Urinary bladder (tissue), 4 donors: Measurements from ENCODE around the gene EIF4E2. TPM values are rescaled to one million over a fixed set of nuclear protein-coding genes. Genes with fewer than 3 reads are reported as not detected.
"Not testable (repeated sequence)": the region's sequence is repeated elsewhere in the genome, so short reads cannot be mapped to it uniquely, and the experiment has no call there.

ENCODE experiments used
- DNase-seq: peaks from one replicate; pipeline ENCODE4 v3.0.0-alpha.2; 2015; ENCODE audit errors: extremely low spot score
- H3K27ac ChIP-seq: one replicate; pipeline ENCODE4 v1.5.1; 2013; ENCODE audit warnings: low read depth, mild to moderate bottlenecking, moderate library complexity
- H3K36me3 ChIP-seq: one replicate; pipeline ENCODE4 v1.6.1; 2013; ENCODE audit warnings: mild to moderate bottlenecking, moderate library complexity; ENCODE audit not compliant: insufficient read depth
- H3K4me1 ChIP-seq: one replicate; pipeline ENCODE4 v1.6.1; 2013; ENCODE audit warnings: mild to moderate bottlenecking, moderate library complexity; ENCODE audit not compliant: insufficient read depth
- H3K4me3 ChIP-seq: one replicate; pipeline ENCODE4 v1.5.1; 2013; ENCODE audit warnings: low read depth, low read length
- WGBS: extraction: QIAGEN DNeasy Blood & Tissue Kit; methylation state at CpG from one replicate; pipeline ENCODE4 v1.1.7; 2013; 5-methylcytosine and 5-hydroxymethylcytosine counted together
- polyA plus RNA-seq: library from polyadenylated mRNA; stranded (reverse); fragments of 200-250 nt; gene quantifications from one replicate; pipeline ENCODE4 v1.2.3, GENCODE V29; 2013
- total RNA-seq: library from RNA; depleted of rRNA; stranded (reverse); fragments of >200 nt; gene quantifications from one replicate; pipeline ENCODE4 v1.2.3, GENCODE V29; 2014
- donor health status: healthy with polysubstance abuse.
- donor health status: healthy.

Gene EIF4E2
- total and polyA plus RNA-seq, 2 donors, result 63.2 to 63.3 TPM

GRCh38 chr2:232526372-232526941 is 24.0 kb upstream of the EIF4E2 start:
- no peak overlapping the region for H3K27ac ChIP-seq
- no peaks in the 10 kb centered on the region for H3K4me1 ChIP-seq
- 63% methylated on average over 13 of the region's 13 CpGs for WGBS
- no peaks in the 10 kb centered on the region for H3K36me3 ChIP-seq
- no peak for DNase-seq
- no peak overlapping the region for H3K4me3 ChIP-seq

- Histone ChIP-seq H3K4me3 (no peak overlapping the region), H3K4me1 (no peaks in the 10 kb centered on the region), H3K27ac (no peak overlapping the region), H3K36me3 (no peaks in the 10 kb centered on the region)
- DNase-seq, result no peak
- WGBS, result 74% methylated on average over 6 of the region's 6 CpGs
Observed at GRCh38 chr2:232527905-232528470, 22.5 kb upstream of the EIF4E2 start.

- Histone ChIP-seq H3K4me3 (no peak overlapping the region), H3K4me1 (no peaks in the 10 kb centered on the region), H3K27ac (no peak overlapping the region), H3K36me3 (no peaks in the 10 kb centered on the region)
- whole genome bisulfite sequencing, result 79% methylated on average over 11 of the region's 11 CpGs
- no peak for DNase-seq
Observed at GRCh38 chr2:232528746-232529460, 21.6 kb upstream of the EIF4E2 start.

GRCh38 chr2:232529806-232530547 is 20.5 kb upstream of the EIF4E2 start:
- no peak overlapping the region for H3K27ac ChIP-seq
- WGBS, result 88% methylated on average over 17 of the region's 17 CpGs
- DNase-seq, result no peak
- H3K36me3 ChIP-seq, result no peaks in the 10 kb centered on the region
- no peak overlapping the region for H3K4me3 ChIP-seq
- H3K4me1 ChIP-seq, result no peaks in the 10 kb centered on the region

- DNase-seq, result no peak
- no peak overlapping the region for H3K27ac ChIP-seq
- 78% methylated on average over 9 of the region's 9 CpGs for WGBS
- no peak overlapping the region for H3K4me3 ChIP-seq
- no peaks in the 10 kb centered on the region for H3K36me3 ChIP-seq
- H3K4me1 ChIP-seq, result no peaks in the 10 kb centered on the region
Observed at GRCh38 chr2:232530626-232531260, 19.7 kb upstream of the EIF4E2 start.

- no peak for DNase-seq
- Histone ChIP-seq H3K27ac (no peak overlapping the region), H3K4me3 (no peak overlapping the region), H3K36me3 (no peaks in the 10 kb centered on the region), H3K4me1 (no peaks in the 10 kb centered on the region)
- WGBS, result 45% methylated on average over 9 of the region's 9 CpGs
Observed at GRCh38 chr2:232532419-232532818, 18.1 kb upstream of the EIF4E2 start.

GRCh38 chr2:232532821-232533220 is 17.7 kb upstream of the EIF4E2 start:
- whole genome bisulfite sequencing, result 78% methylated on average over 7 of the region's 7 CpGs
- DNase-seq, H3K4me3 ChIP-seq: not testable (repeated sequence)

GRCh38 chr2:232533944-232534710 is 16.4 kb upstream of the EIF4E2 start:
- Histone ChIP-seq H3K36me3 (no peaks in the 10 kb centered on the region), H3K27ac (no peak overlapping the region), H3K4me3 (no peak overlapping the region), H3K4me1 (no peaks in the 10 kb centered on the region)
- 71% methylated on average over 13 of the region's 13 CpGs for WGBS
- no peak for DNase-seq

More at GRCh38 chr2:232532821-232533220, 17.7 kb upstream of the EIF4E2 start:
- H3K36me3 ChIP-seq, H3K27ac ChIP-seq, H3K4me1 ChIP-seq: not testable (repeated sequence)

- Histone ChIP-seq H3K4me3 (no peak overlapping the region), H3K27ac (no peak overlapping the region), H3K4me1 (no peaks in the 10 kb centered on the region), H3K36me3 (no peaks in the 10 kb centered on the region)
- WGBS, result 73% methylated on average over 14 of the region's 14 CpGs
- no peak for DNase-seq
Observed at GRCh38 chr2:232534940-232535651, 15.4 kb upstream of the EIF4E2 start.

- DNase-seq, result no peak
- 90% methylated on average over 5 of the region's 5 CpGs for WGBS
Observed at GRCh38 chr2:232535761-232536530, 14.5 kb upstream of the EIF4E2 start.

GRCh38 chr2:232537079-232537478 is 13.4 kb upstream of the EIF4E2 start:
- no peaks in the 10 kb centered on the region for H3K36me3 ChIP-seq
- no peak overlapping the region for H3K27ac ChIP-seq
- no peak overlapping the region for H3K4me3 ChIP-seq
- no peaks in the 10 kb centered on the region for H3K4me1 ChIP-seq
- no peak for DNase-seq
- WGBS, result 67% methylated on average over 5 of the region's 5 CpGs

More at GRCh38 chr2:232535761-232536530, 14.5 kb upstream of the EIF4E2 start:
- Histone ChIP-seq H3K4me3 (no peak overlapping the region), H3K36me3 (no peaks in the 10 kb centered on the region), H3K27ac (no peak overlapping the region), H3K4me1 (no peaks in the 10 kb centered on the region)

- Histone ChIP-seq H3K4me3 (no peak overlapping the region), H3K36me3 (no peaks in the 10 kb centered on the region), H3K4me1 (no peaks in the 10 kb centered on the region), H3K27ac (no peak overlapping the region)
- DNase-seq, result no peak
- 87% methylated on average over 4 of the region's 4 CpGs for WGBS
Observed at GRCh38 chr2:232537499-232537898, 13.0 kb upstream of the EIF4E2 start.
